ENCODE data around the gene CDK8.

The CDK8 gene

GRCh38 chr13:26449063-26449848 lies 195.3 kb downstream of the CDK8 start:
- no peak for DNase-seq

Data from NCI-H2107 (cell line).